WERI-Rb-1 (cell line): ENCODE data around the gene ST6GALNAC3.
A peak's percentile ranks its signal among the peaks of the same experiment; 100 is the strongest.

Experiments used
- DNase-seq: peaks from one replicate; pipeline ENCODE4 v3.0.0-alpha.2; 2020
- H3K27ac ChIP-seq: fragments of 250-450 bp; sonication (Bioruptor Pico); 2 replicates; pipeline ENCODE4 v1.5.1; 2020; ENCODE audit warnings: mild to moderate bottlenecking, moderate library complexity
- H3K27me3 ChIP-seq: fragments of 250-450 bp; sonication (Bioruptor Pico); 2 replicates; pipeline ENCODE4 v1.5.1; 2021; ENCODE audit warnings: mild to moderate bottlenecking, low read depth, moderate library complexity; ENCODE audit not compliant: insufficient read depth, severe bottlenecking
- H3K36me3 ChIP-seq: fragments of 250-450 bp; sonication (Bioruptor Pico); 2 replicates; pipeline ENCODE4 v1.5.1; 2020; ENCODE audit warnings: mild to moderate bottlenecking, moderate library complexity
- H3K4me3 ChIP-seq: 2 replicates; pipeline ENCODE4 v1.5.1; 2011; ENCODE audit warnings: low read depth, mild to moderate bottlenecking, control low read depth, low read length
- H3K9me3 ChIP-seq: fragments of 250-450 bp; sonication (Bioruptor Pico); 2 replicates; pipeline ENCODE4 v1.5.1; 2021; ENCODE audit warnings: mild to moderate bottlenecking, moderate library complexity; ENCODE audit not compliant: severe bottlenecking
- CTCF ChIP-seq: IDR thresholded peaks from 2 replicates; pipeline ENCODE4 v1.5.1; 2011; ENCODE audit warnings: low read depth, mild to moderate bottlenecking, control low read depth, inconsistent platforms, low read length

The ST6GALNAC3 gene

GRCh38 chr1:76074321-76075187 is at the start of gene ST6GALNAC3:
Gene ST6GALNAC3 (plus strand): TSS chr1:76074746.
- Histone ChIP-seq H3K9me3 (no peaks in the 10 kb centered on the region), H3K27me3 (peaks cover 3% of the 10 kb centered on the region), H3K27ac (no peak within 1 kb of the TSS), H3K4me3 (peak within 1 kb of the TSS; percentile 70), H3K36me3 (no peaks in the 10 kb centered on the region)
- peak; percentile 76 for DNase-seq
- TF ChIP-seq CTCF = no peak

- Histone ChIP-seq H3K4me3 (no peak overlapping the region), H3K27me3 (no peaks in the 10 kb centered on the region), H3K36me3 (no peaks in the 10 kb centered on the region), H3K27ac (no peak overlapping the region), H3K9me3 (no peaks in the 10 kb centered on the region)
- no peak for TF ChIP-seq CTCF
- DNase-seq = no peak
Observed at GRCh38 chr1:76027341-76027740, 47.2 kb upstream of the ST6GALNAC3 start.

- TF ChIP-seq CTCF = no peak
- no peaks in the 10 kb centered on the region for H3K27me3 ChIP-seq
- no peak for DNase-seq
- H3K9me3 ChIP-seq = no peaks in the 10 kb centered on the region
- H3K36me3 ChIP-seq = no peaks in the 10 kb centered on the region
- no peak overlapping the region for H3K27ac ChIP-seq
- no peak overlapping the region for H3K4me3 ChIP-seq
Observed at GRCh38 chr1:76029331-76029730, 45.2 kb upstream of the ST6GALNAC3 start.

- no peak overlapping the region for H3K27ac ChIP-seq
- TF ChIP-seq CTCF = no peak
- H3K4me3 ChIP-seq = no peak overlapping the region
- no peaks in the 10 kb centered on the region for H3K36me3 ChIP-seq
- H3K27me3 ChIP-seq = no peaks in the 10 kb centered on the region
- no peaks in the 10 kb centered on the region for H3K9me3 ChIP-seq
- DNase-seq = no peak
Observed at GRCh38 chr1:76031496-76031895, 43.0 kb upstream of the ST6GALNAC3 start.

GRCh38 chr1:76033800-76034475 is 40.6 kb upstream of the ST6GALNAC3 start:
- H3K27me3 ChIP-seq = no peaks in the 10 kb centered on the region
- H3K4me3 ChIP-seq = no peak overlapping the region
- no peaks in the 10 kb centered on the region for H3K9me3 ChIP-seq
- no peak for DNase-seq
- TF ChIP-seq CTCF = no peak
- H3K27ac ChIP-seq = no peak overlapping the region
- no peaks in the 10 kb centered on the region for H3K36me3 ChIP-seq
